ENCODE measurements around the gene ZFYVE27.
A peak's percentile ranks its signal among the peaks of the same experiment; 100 is the strongest.

The ZFYVE27 gene

DNA sequence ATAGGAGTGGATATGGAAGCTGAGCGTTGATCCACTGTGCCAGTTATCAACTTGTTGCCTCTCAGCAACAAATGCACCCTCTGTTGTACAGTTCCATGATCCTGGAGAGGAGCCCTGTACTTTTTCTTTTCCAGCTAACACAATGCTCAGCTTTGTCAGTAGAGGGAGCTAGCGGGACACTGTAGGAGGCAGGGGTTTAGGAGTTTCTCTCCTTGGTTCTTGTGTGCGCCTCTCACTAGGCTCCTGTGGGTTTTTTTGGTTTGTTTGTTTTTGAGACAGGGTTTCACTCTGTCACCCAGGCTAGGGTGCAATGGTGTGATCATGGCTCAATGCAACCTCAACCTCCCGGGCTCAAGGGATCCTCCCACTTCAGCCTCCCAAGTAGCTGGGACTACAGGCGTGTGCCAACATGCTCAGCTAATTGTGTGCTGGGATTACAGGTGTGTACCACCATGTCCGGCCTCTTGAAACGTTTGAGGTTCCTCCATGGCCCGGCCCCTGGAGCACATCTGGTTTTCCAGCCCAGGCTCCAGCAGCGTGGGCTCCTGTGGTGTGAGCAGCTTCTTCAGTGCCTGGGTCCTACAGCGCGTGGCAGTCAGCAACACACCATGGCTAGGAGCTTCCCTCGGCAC, 35.4 kb upstream of the ZFYVE27 start:
- no peaks in the 10 kb centered on the region for H4K20me1 ChIP-seq (ENCODE audit: insufficient read depth)
- peaks cover 5% of the 10 kb centered on the region for H3K4me1 ChIP-seq (ENCODE audit: low read depth, poor library complexity, severe bottlenecking)
- H3K4me3 ChIP-seq (IDR thresholded peaks at IDR 0.05; ENCODE audit: insufficient read depth, low read depth, low read length) = no peak overlapping the region
- no peaks in the 10 kb centered on the region for H3K36me3 ChIP-seq (ENCODE audit: insufficient read depth)
- no peak overlapping the region for H3K9ac ChIP-seq
- H3K4me2 ChIP-seq = peak overlapping the region; percentile 3; the same call in 1 of the 2 replicates
- H3K27me3 ChIP-seq (ENCODE audit: insufficient read depth, low read depth) = no peaks in the 10 kb centered on the region
- no peak overlapping the region for H3K27ac ChIP-seq
- H3K79me2 ChIP-seq (ENCODE audit: insufficient read depth, low read depth) = no peaks in the 10 kb centered on the region
- TF ChIP-seq, protein P1, sequence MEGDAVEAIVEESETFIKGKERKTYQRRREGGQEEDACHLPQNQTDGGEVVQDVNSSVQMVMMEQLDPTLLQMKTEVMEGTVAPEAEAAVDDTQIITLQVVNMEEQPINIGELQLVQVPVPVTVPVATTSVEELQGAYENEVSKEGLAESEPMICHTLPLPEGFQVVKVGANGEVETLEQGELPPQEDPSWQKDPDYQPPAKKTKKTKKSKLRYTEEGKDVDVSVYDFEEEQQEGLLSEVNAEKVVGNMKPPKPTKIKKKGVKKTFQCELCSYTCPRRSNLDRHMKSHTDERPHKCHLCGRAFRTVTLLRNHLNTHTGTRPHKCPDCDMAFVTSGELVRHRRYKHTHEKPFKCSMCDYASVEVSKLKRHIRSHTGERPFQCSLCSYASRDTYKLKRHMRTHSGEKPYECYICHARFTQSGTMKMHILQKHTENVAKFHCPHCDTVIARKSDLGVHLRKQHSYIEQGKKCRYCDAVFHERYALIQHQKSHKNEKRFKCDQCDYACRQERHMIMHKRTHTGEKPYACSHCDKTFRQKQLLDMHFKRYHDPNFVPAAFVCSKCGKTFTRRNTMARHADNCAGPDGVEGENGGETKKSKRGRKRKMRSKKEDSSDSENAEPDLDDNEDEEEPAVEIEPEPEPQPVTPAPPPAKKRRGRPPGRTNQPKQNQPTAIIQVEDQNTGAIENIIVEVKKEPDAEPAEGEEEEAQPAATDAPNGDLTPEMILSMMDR (conservative IDR thresholded peaks at IDR 0.05; ENCODE audit: low read depth, low read length) = peak; percentile 82
- H2AFZ ChIP-seq (ENCODE audit: low read depth) = peak overlapping the region; percentile 35; the same call in 1 of the 2 replicates

DNA sequence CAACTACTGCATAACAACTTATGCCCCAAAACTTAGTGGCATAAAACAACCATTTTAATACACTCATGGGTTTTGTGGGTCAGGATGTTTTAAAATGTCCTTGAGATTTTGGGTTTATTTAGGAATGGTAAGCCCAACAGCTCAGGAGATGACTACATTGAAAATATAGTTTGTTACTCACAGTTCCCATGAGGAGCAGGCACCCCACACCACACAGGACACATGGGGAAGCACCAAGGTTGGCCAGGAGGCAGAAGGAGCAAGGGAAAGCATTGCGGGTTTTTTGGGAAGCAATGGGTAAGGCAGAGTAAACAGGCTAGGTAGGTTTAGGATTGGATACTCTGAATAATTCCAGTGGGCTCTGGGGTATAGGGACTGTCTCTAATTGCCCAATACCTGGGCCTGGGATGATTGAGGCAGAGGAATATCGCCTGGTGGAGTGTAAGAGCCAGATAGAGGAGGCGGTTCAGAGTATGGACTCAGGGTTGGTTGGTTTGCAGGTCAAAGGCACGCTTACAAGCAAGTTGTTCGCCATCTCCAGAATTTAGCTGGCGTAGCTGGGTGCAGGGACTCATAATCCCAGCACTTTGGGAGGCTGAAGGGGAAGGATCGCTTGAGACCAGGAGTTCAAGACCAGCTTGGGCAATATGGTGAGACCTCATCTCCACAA, 33.4 kb upstream of the ZFYVE27 start:
- Histone ChIP-seq H3K9ac (no peak overlapping the region), H3K27ac (no peak overlapping the region), H4K20me1 (ENCODE audit: insufficient read depth) (no peaks in the 10 kb centered on the region), H2AFZ (ENCODE audit: low read depth) (no peak overlapping the region), H3K4me3 (IDR thresholded peaks at IDR 0.05; ENCODE audit: insufficient read depth, low read depth, low read length) (no peak overlapping the region), H3K4me2 (no peak overlapping the region), H3K36me3 (ENCODE audit: insufficient read depth) (no peaks in the 10 kb centered on the region), H3K27me3 (ENCODE audit: insufficient read depth, low read depth) (no peaks in the 10 kb centered on the region), H3K79me2 (ENCODE audit: insufficient read depth, low read depth) (no peaks in the 10 kb centered on the region), H3K4me1 (ENCODE audit: low read depth, poor library complexity, severe bottlenecking) (peaks cover 5% of the 10 kb centered on the region)
- TF ChIP-seq, protein P1 (conservative IDR thresholded peaks at IDR 0.05; ENCODE audit: low read depth, low read length) = no peak

DNA sequence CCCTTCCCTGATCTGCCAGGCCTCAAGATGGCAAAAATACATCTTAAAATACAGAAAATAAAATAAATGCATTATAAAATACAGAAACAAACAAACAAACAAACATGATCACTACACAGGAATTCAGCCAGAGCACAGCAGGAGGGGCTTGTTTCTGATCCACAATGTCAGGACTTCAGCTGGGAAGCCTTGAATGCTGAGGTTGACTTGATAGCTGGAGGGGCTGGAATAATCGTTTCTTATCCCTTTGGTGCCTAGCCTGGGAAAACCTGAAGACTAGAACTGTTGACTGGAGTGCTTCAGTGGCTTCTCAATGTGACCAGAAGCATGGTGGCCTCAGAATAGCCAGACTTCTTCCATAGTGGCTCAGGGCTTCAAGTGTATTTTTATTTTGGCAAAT, 32.6 kb upstream of the ZFYVE27 start:
- H3K4me3 ChIP-seq (IDR thresholded peaks at IDR 0.05; ENCODE audit: insufficient read depth, low read depth, low read length) = no peak overlapping the region
- no peak overlapping the region for H2AFZ ChIP-seq (ENCODE audit: low read depth)
- peaks cover 5% of the 10 kb centered on the region for H3K4me1 ChIP-seq (ENCODE audit: low read depth, poor library complexity, severe bottlenecking)
- no peaks in the 10 kb centered on the region for H3K79me2 ChIP-seq (ENCODE audit: insufficient read depth, low read depth)
- H4K20me1 ChIP-seq (ENCODE audit: insufficient read depth) = no peaks in the 10 kb centered on the region
- TF ChIP-seq, protein P1 (conservative IDR thresholded peaks at IDR 0.05; ENCODE audit: low read depth, low read length) = no peak
- H3K27ac ChIP-seq = no peak overlapping the region
- H3K9ac ChIP-seq = no peak overlapping the region
- no peaks in the 10 kb centered on the region for H3K27me3 ChIP-seq (ENCODE audit: insufficient read depth, low read depth)
- no peak overlapping the region for H3K4me2 ChIP-seq
- no peaks in the 10 kb centered on the region for H3K36me3 ChIP-seq (ENCODE audit: insufficient read depth)

DNA sequence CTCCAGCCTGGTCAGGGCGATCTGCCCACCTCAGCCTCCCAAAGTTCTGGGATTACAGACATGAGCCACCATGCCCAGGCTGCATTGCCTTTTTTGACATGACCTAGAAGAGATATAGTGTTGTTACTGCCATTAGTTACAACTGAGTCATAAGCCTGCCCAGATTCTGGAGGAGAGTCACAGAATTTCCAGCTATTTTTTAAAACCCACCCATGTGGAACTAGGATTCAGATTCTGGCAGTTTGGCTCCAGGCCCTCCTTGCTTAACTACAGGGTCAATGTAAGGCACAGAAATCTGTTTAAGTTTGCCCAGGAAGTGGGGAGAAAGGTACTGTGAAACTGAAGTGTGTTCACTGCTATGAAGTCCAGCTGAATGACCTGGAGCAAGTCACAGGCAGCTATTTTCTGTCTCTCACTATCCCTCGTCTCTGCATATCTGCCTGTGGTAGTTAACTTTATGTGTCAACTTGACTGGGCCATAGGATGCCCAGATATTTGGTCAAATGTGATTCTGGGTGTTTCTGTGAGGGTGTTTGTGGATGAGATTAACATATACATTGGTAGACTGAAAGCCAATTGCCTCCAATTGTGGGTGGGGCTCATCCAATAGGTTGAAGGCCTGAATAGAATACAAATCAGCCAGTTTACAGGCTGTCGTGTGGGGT, 31.8 kb upstream of the ZFYVE27 start:
- Histone ChIP-seq H2AFZ (ENCODE audit: low read depth) (no peak overlapping the region), H3K27ac (no peak overlapping the region), H3K4me1 (ENCODE audit: low read depth, poor library complexity, severe bottlenecking) (peaks cover 5% of the 10 kb centered on the region), H3K27me3 (ENCODE audit: insufficient read depth, low read depth) (no peaks in the 10 kb centered on the region), H3K36me3 (ENCODE audit: insufficient read depth) (no peaks in the 10 kb centered on the region), H3K79me2 (ENCODE audit: insufficient read depth, low read depth) (no peaks in the 10 kb centered on the region), H3K4me2 (no peak overlapping the region), H4K20me1 (ENCODE audit: insufficient read depth) (no peaks in the 10 kb centered on the region), H3K4me3 (IDR thresholded peaks at IDR 0.05; ENCODE audit: insufficient read depth, low read depth, low read length) (no peak overlapping the region), H3K9ac (no peak overlapping the region)
- TF ChIP-seq, protein P1 (conservative IDR thresholded peaks at IDR 0.05; ENCODE audit: low read depth, low read length) = no peak

Data from KMS-11 (cell line).